ENCODE measurements around the gene KCNK6.

- TF ChIP-seq CTCF (IDR thresholded peaks at IDR 0.05; ENCODE audit: low read depth, low read length) (no peak), POLR2A (IDR thresholded peaks at IDR 0.05; ENCODE audit: extremely low read depth, insufficient read length) (no peak)
Measured at GRCh38 chr19:38287604-38288003, 32.0 kb upstream of the KCNK6 start.
